Right atrium auricular region (tissue), 2 donors: ENCODE data around the gene PTPRN2. TPM values are rescaled to one million over a fixed set of nuclear protein-coding genes. Genes with fewer than 3 reads are reported as not detected.
A peak's percentile ranks its signal among the peaks of the same experiment; 100 is the strongest.

Experiments used
- DNase-seq: peaks from one replicate; pipeline ENCODE4 v3.0.0-alpha.2; 2019; ENCODE audit warnings: low spot score
- H3K27ac ChIP-seq, 2 donors: fragments of 200-600 bp; sonication (generic); 1 replicate in 1 of 2; 2 replicates in 1 of 2; pipeline ENCODE4 v1.5.1; 2016 to 2019
- H3K27me3 ChIP-seq, 2 donors: fragments of 200-600 bp; sonication (generic); one replicate each; pipeline versions ENCODE4 v1.5.1 to v1.6.0; 2017 to 2019
- H3K36me3 ChIP-seq: fragments of 200-600 bp; sonication (generic); one replicate; pipeline ENCODE4 v1.5.1; 2016
- H3K4me1 ChIP-seq, 2 donors: fragments of 200-600 bp; sonication (generic); one replicate each; pipeline versions ENCODE4 v1.5.1 to v1.6.0; 2017 to 2019
- H3K4me3 ChIP-seq, 2 donors: fragments of 200-600 bp; sonication (generic); 1 replicate in 1 of 2; 2 replicates in 1 of 2; pipeline ENCODE4 v1.5.1; 2017 to 2019; ENCODE audit warnings: mild to moderate bottlenecking in 1 of 2, moderate library complexity in 1 of 2
- H3K9me3 ChIP-seq, 2 donors: fragments of 200-600 bp; sonication (generic); one replicate each; pipeline ENCODE4 v1.5.1; 2019
- CTCF ChIP-seq, 2 donors: fragments of 200-600 bp; sonication (generic); IDR thresholded peaks; one replicate each; pipeline ENCODE4 v1.5.1; 2019; ENCODE audit warnings: antibody characterized with exemption in 2 of 2
- total RNA-seq, 2 donors: library from RNA; depleted of rRNA; stranded (reverse); fragments of >200 nt; gene quantifications; one replicate each; pipeline ENCODE4 v1.1.0, GENCODE V29; 2016

Gene PTPRN2
- total RNA-seq, 2 donors from 2014 or later, result 2.6 to 2.7 TPM

DNA sequence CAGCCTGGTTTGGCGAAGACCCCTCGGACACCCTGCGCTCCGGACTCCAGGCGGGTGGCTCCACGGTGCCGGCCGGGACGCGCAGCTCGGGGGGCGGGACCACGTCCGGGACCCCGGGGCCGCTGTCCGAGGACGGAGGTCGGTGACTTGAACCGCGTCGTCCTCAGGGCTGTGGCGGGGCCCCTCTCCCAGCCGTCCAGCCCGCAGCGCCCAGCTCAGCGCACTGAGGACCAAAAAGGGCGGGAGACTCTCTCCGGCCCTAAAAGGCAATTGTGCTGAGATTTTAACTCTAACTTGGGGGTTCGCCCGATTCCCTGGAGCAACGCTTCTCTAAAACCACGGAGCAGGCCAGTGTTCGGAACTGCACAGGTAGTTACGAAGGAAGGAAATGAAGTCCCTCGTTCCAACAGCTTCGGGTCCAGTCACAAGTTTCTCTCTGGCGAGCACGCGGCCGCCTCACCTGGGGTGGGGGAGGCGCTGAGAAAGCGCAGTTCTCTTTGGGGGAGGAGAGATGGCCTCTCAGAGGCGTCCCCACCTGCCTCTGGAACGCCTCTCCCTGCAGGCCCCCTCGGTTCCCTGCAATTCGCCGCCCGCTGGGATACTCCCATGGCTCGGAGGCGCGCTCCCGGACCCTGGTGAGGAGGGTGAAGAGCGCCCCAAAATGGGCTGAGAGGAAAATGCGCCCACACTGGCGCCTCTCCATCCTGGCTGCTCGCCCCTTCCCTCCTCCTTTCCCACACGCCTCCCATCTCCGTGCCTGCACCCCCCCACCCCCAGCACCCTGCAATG, 898.2 kb downstream of the PTPRN2 start:
- Histone ChIP-seq H3K36me3 (no peaks in the 10 kb centered on the region), H3K27ac (no peak overlapping the region), H3K9me3 (no peaks in the 10 kb centered on the region), H3K4me3 (peak overlapping the region in 1 of 2 donors; percentile 54), H3K4me1 (peaks cover 0 to 63% of the 10 kb centered on the region in 2 donors), H3K27me3 (peaks cover 11 to 56% of the 10 kb centered on the region in 2 donors)
- DNase-seq, result no peak
- TF ChIP-seq CTCF (IDR thresholded peaks at IDR 0.05), result no peak

DNA sequence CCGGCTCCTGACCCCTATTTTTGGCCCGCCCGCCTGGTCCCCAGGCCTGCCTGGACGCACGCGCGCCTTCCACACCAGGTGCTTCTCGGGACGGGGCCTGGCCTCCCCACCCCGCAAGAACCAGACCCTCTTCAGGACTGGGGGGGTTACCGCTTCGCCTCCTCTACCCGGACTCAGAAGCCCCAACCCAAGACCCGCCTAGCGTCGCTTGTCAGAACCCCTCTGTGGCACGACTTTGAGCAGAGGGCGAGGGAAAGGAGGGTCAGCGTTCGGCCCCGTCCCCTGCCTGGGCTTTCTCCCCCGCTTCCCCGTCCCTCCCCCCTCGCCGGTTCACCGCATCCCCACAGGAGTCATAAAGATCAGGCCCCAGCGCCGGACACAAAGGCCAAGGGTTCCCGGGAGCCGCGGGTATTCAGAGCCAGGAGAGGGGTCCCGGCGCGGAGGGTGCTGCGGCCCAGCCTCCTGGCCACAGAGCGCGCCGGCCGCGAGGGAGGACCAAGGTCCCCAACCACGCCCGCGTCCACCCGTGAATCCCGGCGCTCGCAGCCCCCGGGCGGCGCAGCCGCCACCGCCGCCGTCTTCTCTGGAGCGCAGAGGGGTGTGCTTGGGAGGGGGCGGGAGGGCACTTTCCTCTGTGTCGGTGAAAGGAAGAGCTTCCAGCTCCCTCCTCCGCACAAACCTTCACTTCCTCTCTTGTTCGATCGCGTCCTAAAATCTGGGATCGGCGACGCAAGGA, 898.9 kb downstream of the PTPRN2 start:
- Histone ChIP-seq H3K27ac (no peak overlapping the region), H3K9me3 (no peaks in the 10 kb centered on the region), H3K36me3 (no peaks in the 10 kb centered on the region), H3K27me3 (peaks cover 15 to 61% of the 10 kb centered on the region in 2 donors), H3K4me1 (peaks cover 0 to 69% of the 10 kb centered on the region in 2 donors), H3K4me3 (peak overlapping the region in 1 of 2 donors; percentile 54)
- TF ChIP-seq CTCF (IDR thresholded peaks at IDR 0.05), result no peak
- no peak for DNase-seq

GRCh38 chr7:157687845-157688532, 899.6 kb downstream of the PTPRN2 start:
- Histone ChIP-seq H3K9me3 (no peaks in the 10 kb centered on the region), H3K27me3 (peaks cover 17 to 65% of the 10 kb centered on the region in 2 donors), H3K4me3 (no peak overlapping the region), H3K4me1 (peaks cover 0 to 64% of the 10 kb centered on the region in 2 donors), H3K36me3 (no peaks in the 10 kb centered on the region), H3K27ac (no peak overlapping the region)
- TF ChIP-seq CTCF (IDR thresholded peaks at IDR 0.05), result no peak
- no peak for DNase-seq

DNA sequence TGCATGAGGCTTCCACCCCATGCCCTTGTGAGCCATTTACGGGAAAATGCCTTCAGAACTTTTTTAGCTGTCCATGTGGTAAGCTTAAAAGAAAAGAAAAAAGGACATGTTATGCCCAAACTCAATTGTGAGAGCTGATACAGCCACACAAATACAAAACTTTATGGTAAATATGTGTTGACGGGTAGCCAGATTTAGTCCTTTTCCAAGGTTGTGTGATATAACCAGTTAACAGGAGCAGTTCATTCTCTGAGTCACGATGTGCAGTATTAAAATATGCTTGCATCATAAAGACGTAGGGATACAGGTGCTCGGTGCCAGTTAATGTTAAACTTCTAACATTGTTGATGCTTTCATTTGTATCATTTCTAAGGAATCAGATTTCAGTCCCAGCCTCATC, 900.5 kb downstream of the PTPRN2 start:
- Histone ChIP-seq H3K27me3 (peaks cover 17 to 60% of the 10 kb centered on the region in 2 donors), H3K9me3 (no peaks in the 10 kb centered on the region), H3K4me3 (no peak overlapping the region), H3K27ac (no peak overlapping the region), H3K4me1 (peaks cover 0 to 56% of the 10 kb centered on the region in 2 donors), H3K36me3 (no peaks in the 10 kb centered on the region)
- no peak for DNase-seq
- TF ChIP-seq CTCF (IDR thresholded peaks at IDR 0.05), result no peak

DNA sequence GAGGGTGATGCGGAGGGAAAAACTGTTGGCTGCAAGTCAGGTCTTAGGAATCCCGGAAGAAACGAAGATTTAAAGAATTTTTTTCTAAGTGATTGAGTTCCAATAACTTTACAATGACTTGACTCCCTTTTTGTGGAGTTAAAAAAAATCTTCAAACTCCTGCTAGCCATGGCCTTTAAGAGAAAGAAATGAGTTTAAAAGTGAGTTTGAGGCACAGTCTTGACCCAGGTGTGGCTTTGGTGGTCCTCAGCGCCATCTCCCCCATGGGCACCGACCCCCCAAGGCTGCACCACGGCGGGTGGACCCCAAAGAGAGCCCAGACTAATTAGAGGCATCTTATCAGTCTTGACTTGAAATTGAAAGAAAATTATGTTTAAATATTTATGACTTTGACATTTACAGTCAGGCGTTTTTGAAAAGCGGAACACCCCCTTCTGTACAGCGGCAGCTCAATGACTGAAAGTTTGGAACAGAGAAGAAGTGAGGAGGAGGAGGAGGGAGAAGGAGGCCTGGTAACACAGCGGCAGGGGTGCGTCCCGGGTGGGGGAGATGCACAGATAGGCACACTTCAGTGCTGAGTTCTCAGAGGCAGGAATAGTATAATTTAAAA, 901.2 kb downstream of the PTPRN2 start:
- no peak for DNase-seq
- no peak overlapping the region for H3K4me3 ChIP-seq
- no peaks in the 10 kb centered on the region for H3K9me3 ChIP-seq
- no peak overlapping the region for H3K27ac ChIP-seq
- no peak for TF ChIP-seq CTCF (IDR thresholded peaks at IDR 0.05)
- no peaks in the 10 kb centered on the region for H3K36me3 ChIP-seq
- peaks cover 0 to 48% of the 10 kb centered on the region in 2 donors for H3K4me1 ChIP-seq
- peaks cover 17 to 60% of the 10 kb centered on the region in 2 donors for H3K27me3 ChIP-seq
